Hindlimb muscle (tissue), 1 donor: Measurements from ENCODE around the gene ARHGAP4. TPM values are rescaled to one million over a fixed set of nuclear protein-coding genes. Genes with fewer than 3 reads are reported as not detected.

ENCODE experiments used
- DNase-seq: peaks from one replicate; pipeline ENCODE4 v3.0.0-alpha.2; 2013
- polyA plus RNA-seq: library from polyadenylated mRNA; unstranded; fragments of 120-200 nt; gene quantifications from one replicate; pipeline ENCODE4 v1.2.1, GENCODE V29; 2013; ENCODE audit not compliant: insufficient read length

Gene ARHGAP4
- polyA plus RNA-seq, 1 donor, result 26.4 TPM

- no peak for DNase-seq
Measured at GRCh38 chrX:153961292-153961691, 35.2 kb upstream of the ARHGAP4 start.

- DNase-seq, result no peak
Measured at GRCh38 chrX:153960786-153961185, 34.7 kb upstream of the ARHGAP4 start.

- DNase-seq, result no peak
Measured at GRCh38 chrX:153960077-153960476, 34.0 kb upstream of the ARHGAP4 start.

GRCh38 chrX:153959649-153960048 is 33.6 kb upstream of the ARHGAP4 start:
- no peak for DNase-seq

- DNase-seq, result no peak
Measured at GRCh38 chrX:153958605-153959004, 32.5 kb upstream of the ARHGAP4 start.

- no peak for DNase-seq
Measured at GRCh38 chrX:153957224-153957623, 31.2 kb upstream of the ARHGAP4 start.

- no peak for DNase-seq
Measured at GRCh38 chrX:153956044-153956907, 30.2 kb upstream of the ARHGAP4 start.

GRCh38 chrX:153955228-153955732 is 29.2 kb upstream of the ARHGAP4 start:
- DNase-seq, result no peak

GRCh38 chrX:153954558-153955227 is 28.6 kb upstream of the ARHGAP4 start:
- DNase-seq, result no peak

GRCh38 chrX:153953892-153954557 is 28.0 kb upstream of the ARHGAP4 start:
- no peak for DNase-seq

GRCh38 chrX:153953342-153953830 is 27.3 kb upstream of the ARHGAP4 start:
- peak; percentile 57 for DNase-seq

- no peak for DNase-seq
Measured at GRCh38 chrX:153952373-153953026, 26.4 kb upstream of the ARHGAP4 start.

- DNase-seq, result no peak
Measured at GRCh38 chrX:153951683-153952372, 25.8 kb upstream of the ARHGAP4 start.

- DNase-seq, result no peak
Measured at GRCh38 chrX:153950127-153950526, 24.1 kb upstream of the ARHGAP4 start.

GRCh38 chrX:153948847-153949805 is 23.1 kb upstream of the ARHGAP4 start:
- no peak for DNase-seq

GRCh38 chrX:153948002-153948466 is 22.0 kb upstream of the ARHGAP4 start:
- no peak for DNase-seq

GRCh38 chrX:153947009-153947769 is 21.1 kb upstream of the ARHGAP4 start:
- no peak for DNase-seq

- no peak for DNase-seq
Measured at GRCh38 chrX:153945956-153946943, 20.2 kb upstream of the ARHGAP4 start.
